Neural cell (in vitro differentiated cells): ENCODE data around the gene ARHGEF16. TPM values are rescaled to one million over a fixed set of nuclear protein-coding genes. Genes with fewer than 3 reads are reported as not detected.

Experiments used
- H2AFZ ChIP-seq: fragments of 200-600, 300-800 bp; sonication (generic), shearing (Covaris generic); 2 replicates; pipeline ENCODE4 v1.6.0; 2014; ENCODE audit warnings: low read depth, mild to moderate bottlenecking, antibody characterized with exemption, low read length, moderate library complexity
- H3F3A ChIP-seq: fragments of 200-600 bp; shearing (Covaris generic); 2 replicates; pipeline ENCODE4 v1.6.1; 2016; ENCODE audit warnings: mild to moderate bottlenecking, moderate library complexity, mixed read lengths, antibody characterized with exemption, low read length; ENCODE audit not compliant: insufficient read depth, poor library complexity, severe bottlenecking
- H3K27ac ChIP-seq: fragments of 200-600, 300-800 bp; sonication (generic), shearing (Covaris generic); 2 replicates; pipeline ENCODE4 v1.5.1; 2014; ENCODE audit warnings: mild to moderate bottlenecking, low read length, moderate library complexity
- H3K27me3 ChIP-seq: fragments of 300-800, 200-600 bp; sonication (generic), shearing (Covaris generic); 2 replicates; pipeline ENCODE4 v1.6.0; 2014; ENCODE audit warnings: mild to moderate bottlenecking, low read depth, low read length, moderate library complexity; ENCODE audit not compliant: insufficient read depth
- H3K36me3 ChIP-seq: fragments of 300-800, 200-600 bp; sonication (generic), shearing (Covaris generic); 2 replicates; pipeline ENCODE4 v1.5.1; 2014; ENCODE audit warnings: mild to moderate bottlenecking, antibody characterized with exemption, low read length, moderate library complexity; ENCODE audit not compliant: insufficient read depth
- H3K4me2 ChIP-seq: fragments of 300-800, 200-600 bp; sonication (generic), shearing (Covaris generic); 2 replicates; pipeline ENCODE4 v1.6.0; 2014; ENCODE audit warnings: mild to moderate bottlenecking, low read length
- H3K4me3 ChIP-seq: fragments of 300-800, 200-600 bp; sonication (generic), shearing (Covaris generic); 2 replicates; pipeline ENCODE4 v1.5.1; 2014; ENCODE audit warnings: mild to moderate bottlenecking, low read length, moderate library complexity
- H3K79me2 ChIP-seq: fragments of 200-600 bp; shearing (Covaris generic); replicated peaks from 2 replicates; pipeline ENCODE4 v1.6.0; 2014; ENCODE audit warnings: mild to moderate bottlenecking, low read length, moderate library complexity; ENCODE audit not compliant: insufficient read depth
- H3K9ac ChIP-seq: fragments of 300-800, 200-600 bp; sonication (generic), shearing (Covaris generic); 2 replicates; pipeline ENCODE4 v1.6.1; 2016; ENCODE audit warnings: mild to moderate bottlenecking, low read length, mixed read lengths
- H3K9me2 ChIP-seq: fragments of 200-600 bp; shearing (Covaris generic); 2 replicates; pipeline ENCODE4 v1.6.1; 2016; ENCODE audit warnings: mild to moderate bottlenecking, low read length, mixed read lengths; ENCODE audit not compliant: insufficient read depth
- H3K9me3 ChIP-seq: fragments of 200-600, 300-800 bp; sonication (generic), shearing (Covaris generic); 2 replicates; pipeline ENCODE4 v1.6.1; 2016; ENCODE audit warnings: mild to moderate bottlenecking, mixed run types, low read length, moderate library complexity, mixed read lengths
- H4K20me1 ChIP-seq: fragments of 200-600 bp; shearing (Covaris generic); 2 replicates; pipeline ENCODE4 v1.6.1; 2016; ENCODE audit warnings: mild to moderate bottlenecking, mixed run types; ENCODE audit not compliant: insufficient read depth
- CTCF ChIP-seq: fragments of 450-650 bp; IDR thresholded peaks from 2 replicates; pipeline ENCODE4 v1.5.1; 2014; ENCODE audit warnings: antibody characterized with exemption, mild to moderate bottlenecking, moderate library complexity; ENCODE audit not compliant: poor library complexity, severe bottlenecking
- EP300 ChIP-seq: fragments of 450-650 bp; conservative IDR thresholded peaks from 2 replicates; pipeline ENCODE4 v1.6.1; 2014; ENCODE audit warnings: antibody characterized with exemption, mild to moderate bottlenecking, moderate library complexity; ENCODE audit not compliant: poor library complexity, severe bottlenecking
- EZH2 ChIP-seq: fragments of 200-600, 300-800 bp; shearing (Covaris generic), sonication (generic); IDR thresholded peaks from 2 replicates; pipeline ENCODE4 v1.6.1; 2014; ENCODE audit warnings: antibody characterized with exemption, low read length, borderline replicate concordance, mild to moderate bottlenecking; ENCODE audit not compliant: insufficient read depth, poor library complexity, severe bottlenecking
- MXI1 ChIP-seq: fragments of 450-650 bp; conservative IDR thresholded peaks from 2 replicates; pipeline ENCODE4 v1.6.1; 2014; ENCODE audit warnings: antibody characterized with exemption, mild to moderate bottlenecking; ENCODE audit not compliant: poor library complexity, severe bottlenecking
- POLR2AphosphoS5 ChIP-seq: IDR thresholded peaks from 2 replicates; pipeline ENCODE4 v1.6.1; 2012
- RAD21 ChIP-seq: fragments of 450-650 bp; conservative IDR thresholded peaks from 2 replicates; pipeline ENCODE4 v1.6.1; 2014; ENCODE audit warnings: antibody characterized with exemption, mild to moderate bottlenecking, moderate library complexity
- REST ChIP-seq: IDR thresholded peaks from 2 replicates; pipeline ENCODE4 v1.6.1; 2012; ENCODE audit warnings: borderline replicate concordance
- SMC3 ChIP-seq: fragments of 450-650 bp; conservative IDR thresholded peaks from 2 replicates; pipeline ENCODE4 v1.6.1; 2014; ENCODE audit warnings: antibody characterized with exemption, mild to moderate bottlenecking, moderate library complexity; ENCODE audit not compliant: poor library complexity
- TAF1 ChIP-seq: IDR thresholded peaks from 2 replicates; pipeline ENCODE4 v1.6.1; 2012; ENCODE audit warnings: low read depth
- polyA plus RNA-seq: library from polyadenylated mRNA; depleted of rRNA; stranded (reverse); fragments of >200 nt; gene quantifications from 2 replicates; pipeline ENCODE4 v1.2.3, GENCODE V29; 2014

Gene ARHGEF16
- polyA plus RNA-seq, 1 donor from 2014 or later: 0.64 TPM

- Histone ChIP-seq H4K20me1 (no peaks in the 10 kb centered on the region), H3K36me3 (no peaks in the 10 kb centered on the region), H3F3A (no peaks in the 10 kb centered on the region), H2AFZ (no peak overlapping the region), H3K9ac (peak overlapping the region; percentile 34), H3K9me3 (no peaks in the 10 kb centered on the region), H3K79me2 (no peaks in the 10 kb centered on the region), H3K27ac (no peak overlapping the region), H3K9me2 (no peaks in the 10 kb centered on the region), H3K27me3 (peaks cover 5% of the 10 kb centered on the region), H3K4me3 (peak overlapping the region; percentile 66), H3K4me2 (no peak overlapping the region)
- TF ChIP-seq MXI1 (no peak), CTCF (no peak), RAD21 (no peak), SMC3 (no peak), EZH2 (no peak), EP300 (no peak)
Observed at GRCh38 chr1:3454811-3455618, 550 bp downstream of the ARHGEF16 start.

GRCh38 chr1:3455670-3456448, 1.4 kb downstream of the ARHGEF16 start:
- TF ChIP-seq MXI1 (no peak), POLR2AphosphoS5 (no peak), EZH2 (no peak), EP300 (no peak), TAF1 (no peak), REST (no peak), SMC3 (no peak), RAD21 (no peak), CTCF (no peak)
- H3K36me3 ChIP-seq: no peaks in the 10 kb centered on the region
- no peaks in the 10 kb centered on the region for H3F3A ChIP-seq
- no peak overlapping the region for H3K9ac ChIP-seq
- H3K27ac ChIP-seq: no peak overlapping the region
- H3K27me3 ChIP-seq: peaks cover 5% of the 10 kb centered on the region
- no peak overlapping the region for H3K4me2 ChIP-seq
- H3K9me3 ChIP-seq: no peaks in the 10 kb centered on the region
- H4K20me1 ChIP-seq: no peaks in the 10 kb centered on the region
- H3K4me3 ChIP-seq: no peak overlapping the region
- no peak overlapping the region for H2AFZ ChIP-seq
- no peaks in the 10 kb centered on the region for H3K79me2 ChIP-seq
- no peaks in the 10 kb centered on the region for H3K9me2 ChIP-seq
